HG02623 (cell line): Measurements from ENCODE around the gene STYXL1.
"Not testable (repeated sequence)": the region's sequence is repeated elsewhere in the genome, so short reads cannot be mapped to it uniquely, and the experiment has no call there.

Experiments used
- ATAC-seq: cut with Tn5 transposase; IDR thresholded peaks from one replicate; pipeline ENCODE4 v1.9.1; 2021; ENCODE audit warnings: moderate library complexity; ENCODE audit not compliant: unreplicated experiment

STYXL1 gene

DNA sequence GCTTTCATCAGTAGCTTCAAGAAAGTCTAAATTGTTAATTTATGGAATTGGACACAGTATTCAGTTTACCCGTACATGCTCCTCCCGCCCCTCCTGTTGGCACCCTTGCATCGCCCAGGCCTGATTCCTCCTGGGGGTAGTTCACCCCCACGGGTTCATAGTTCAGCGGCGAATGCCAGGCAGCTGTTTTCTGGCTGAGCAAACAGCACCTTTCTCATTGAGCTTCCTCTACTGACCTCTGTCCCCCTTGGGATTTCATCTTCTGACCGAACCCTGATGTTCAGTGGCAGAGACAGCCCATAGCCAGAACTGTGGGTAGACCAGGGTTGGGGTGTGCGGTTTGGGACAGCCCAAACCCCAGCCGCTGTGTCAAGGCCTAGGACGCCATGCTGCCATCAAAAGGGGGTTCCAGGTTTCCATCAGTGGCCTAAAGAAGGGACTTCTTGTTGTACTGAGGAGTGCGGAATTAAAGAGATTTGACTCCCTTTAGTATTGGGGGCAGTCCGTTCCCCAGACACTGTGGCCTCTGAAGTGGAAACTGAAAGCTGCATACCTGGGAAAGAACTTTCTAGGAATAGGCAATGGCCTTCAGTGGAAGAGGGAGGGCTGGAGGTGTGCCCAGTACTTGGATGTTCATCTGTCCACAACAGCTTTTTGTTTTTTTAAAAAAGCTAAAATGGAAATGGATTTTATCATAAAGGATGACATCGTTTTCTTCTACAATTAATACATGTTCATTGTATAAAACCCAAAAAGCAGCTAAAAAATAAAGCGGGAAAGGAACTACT is 19.1 kb upstream of the STYXL1 start:
- no peak for ATAC-seq

GRCh38 chr7:76065016-76065612 is 17.3 kb upstream of the STYXL1 start:
- no peak for ATAC-seq

GRCh38 chr7:76064208-76064970 is 16.6 kb upstream of the STYXL1 start:
- no peak for ATAC-seq

GRCh38 chr7:76063525-76063924 is 15.7 kb upstream of the STYXL1 start:
- no peak for ATAC-seq

GRCh38 chr7:76063114-76063513 is 15.3 kb upstream of the STYXL1 start:
- no peak for ATAC-seq

- no peak for ATAC-seq
Observed at GRCh38 chr7:76062254-76062653, 14.5 kb upstream of the STYXL1 start.

GRCh38 chr7:76060842-76061241 is 13.0 kb upstream of the STYXL1 start:
- ATAC-seq: no peak

GRCh38 chr7:76058745-76059144 is 10.9 kb upstream of the STYXL1 start:
- ATAC-seq: not testable (repeated sequence)

- no peak for ATAC-seq
Observed at GRCh38 chr7:76057813-76058145, 10.0 kb upstream of the STYXL1 start.

- no peak for ATAC-seq
Observed at GRCh38 chr7:76057103-76057812, 9.5 kb upstream of the STYXL1 start.

GRCh38 chr7:76056241-76056640 is 8.4 kb upstream of the STYXL1 start:
- ATAC-seq: no peak

GRCh38 chr7:76054123-76055120 is 6.6 kb upstream of the STYXL1 start:
- no peak for ATAC-seq

DNA sequence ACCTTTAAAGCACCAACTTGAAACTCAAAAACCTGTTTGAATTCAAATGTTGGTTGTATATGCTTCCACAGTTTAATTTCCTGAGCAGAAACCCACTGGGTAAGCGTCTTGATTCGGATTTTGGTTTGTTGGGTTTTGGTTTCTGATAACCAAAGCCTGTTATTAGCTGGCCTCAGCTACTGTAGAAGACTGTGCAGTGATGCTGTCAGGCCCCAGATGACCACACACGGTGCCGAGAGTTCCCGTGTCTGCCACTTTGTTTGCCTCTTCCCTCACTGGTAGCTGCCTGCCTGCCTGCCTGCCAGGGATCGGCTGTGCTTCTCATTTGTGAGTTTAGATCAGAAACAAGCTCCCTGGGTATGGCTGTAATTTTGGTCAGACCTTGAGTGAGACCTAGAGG is 5.7 kb upstream of the STYXL1 start:
- ATAC-seq: no peak

DNA sequence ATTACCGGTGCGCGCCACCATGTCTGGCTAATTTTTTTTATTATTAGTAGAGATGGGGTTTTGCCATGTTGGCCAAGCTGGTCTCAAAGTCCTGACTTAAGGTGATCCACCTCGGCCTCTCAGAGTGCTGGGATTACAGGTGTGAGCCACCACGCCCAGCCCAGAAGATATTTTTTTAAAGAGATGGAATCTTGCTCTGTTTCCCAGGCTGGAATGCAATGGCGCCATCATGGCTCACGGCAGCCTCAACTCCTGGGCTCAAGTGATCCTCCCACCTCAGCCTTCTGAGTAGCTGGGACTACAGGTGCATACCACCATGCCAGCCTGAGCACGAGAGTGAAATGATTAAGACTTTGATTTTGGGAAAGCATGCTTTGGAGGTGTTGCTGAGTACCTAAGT is 4.9 kb upstream of the STYXL1 start:
- not testable (repeated sequence) for ATAC-seq

- no peak for ATAC-seq
Observed at GRCh38 chr7:76051840-76052239, 4.0 kb upstream of the STYXL1 start.

DNA sequence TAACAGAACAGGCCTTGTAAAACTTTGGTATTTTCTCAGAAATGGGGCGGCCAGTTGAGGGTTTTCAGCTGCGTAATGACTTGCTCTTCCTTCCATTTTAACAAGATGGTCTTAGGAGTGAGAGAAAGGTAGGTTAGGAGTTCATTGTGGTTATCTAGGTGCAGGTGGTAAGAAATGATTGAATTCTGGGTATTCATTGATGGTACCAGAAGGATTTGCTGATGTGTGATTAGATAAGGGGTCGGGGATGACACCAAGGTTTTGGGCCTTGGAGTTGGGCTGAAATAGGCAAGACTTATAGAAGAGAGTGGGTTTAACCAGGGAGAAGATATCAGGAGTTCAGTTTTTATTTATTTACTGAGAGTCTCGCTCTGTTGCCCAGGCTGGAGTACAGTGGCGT is 2.7 kb upstream of the STYXL1 start:
- no peak for ATAC-seq

DNA sequence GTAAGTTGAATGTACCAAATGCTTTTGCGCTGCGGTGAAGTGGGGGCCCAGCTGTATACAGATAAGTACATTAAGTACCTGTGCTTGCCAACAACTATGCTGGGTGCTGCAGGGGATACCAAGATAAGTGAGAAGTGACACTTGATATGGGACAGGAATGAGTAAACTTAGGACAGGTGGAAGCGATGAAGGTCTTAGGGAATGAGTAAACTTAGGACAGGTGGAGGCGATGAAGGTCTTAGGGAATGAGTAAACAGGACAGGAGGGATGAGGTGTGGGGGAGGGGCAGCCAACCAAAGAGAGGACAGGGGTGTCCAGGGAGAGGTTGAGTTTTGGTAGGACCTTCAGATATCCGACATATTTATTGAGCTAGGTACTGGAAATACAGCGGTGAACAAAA is 1.5 kb upstream of the STYXL1 start:
- ATAC-seq: no peak

DNA sequence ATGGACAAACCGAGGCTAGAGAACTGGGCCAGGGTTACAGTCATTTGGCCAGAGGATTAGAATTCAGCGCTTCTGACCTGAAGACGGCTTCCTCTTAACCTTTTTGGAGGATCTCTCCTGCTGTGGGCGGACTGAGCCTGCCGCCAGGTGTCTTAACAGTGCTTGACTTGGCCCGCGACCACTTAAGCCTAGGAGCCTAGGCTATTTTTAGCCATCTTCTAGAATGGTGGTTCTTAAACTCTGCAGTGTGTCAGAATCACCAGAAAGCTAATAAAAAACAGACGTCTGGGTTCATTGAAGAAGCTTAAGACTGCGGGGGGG is 828 bp upstream of the STYXL1 start:
- peak; percentile 10 for ATAC-seq

DNA sequence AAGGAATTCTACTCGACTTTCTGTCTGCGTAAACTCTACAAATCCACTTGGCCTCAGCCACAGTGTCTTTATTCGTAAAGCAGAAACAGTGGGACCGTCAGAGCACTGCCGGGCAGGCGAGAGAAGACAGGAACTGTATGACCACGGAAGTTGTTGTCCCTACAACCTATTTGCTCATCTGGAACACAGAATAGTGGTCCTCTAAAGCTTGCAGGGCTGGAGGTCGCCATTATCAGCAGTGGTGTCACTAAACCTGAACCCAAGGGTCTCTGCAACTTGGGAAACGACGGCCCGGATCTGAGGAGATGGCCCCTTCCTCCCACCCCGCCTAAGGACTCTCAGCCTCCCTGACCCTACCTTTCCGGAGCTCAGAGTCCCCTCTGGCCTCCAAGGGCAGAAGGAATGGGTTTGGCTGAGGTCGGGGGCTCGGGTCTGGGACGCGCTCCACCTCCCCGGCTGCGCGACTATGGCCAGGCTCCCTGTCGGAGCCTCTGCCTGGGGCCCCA is 442 bp downstream of the STYXL1 start:
- ATAC-seq: no peak

- no peak for ATAC-seq
Observed at GRCh38 chr7:76044375-76044865, 3.4 kb downstream of the STYXL1 start.
